Amygdala (tissue), 56 donors: ENCODE measurements around the gene OSBPL6.
A peak's percentile ranks its signal among the peaks of the same experiment; 100 is the strongest.
"Not testable (repeated sequence)": the region's sequence is repeated elsewhere in the genome, so short reads cannot be mapped to it uniquely, and the experiment has no call there.

Source experiments
- DNase-seq, 56 donors: peaks; one replicate each; lab custom pipeline; 2025; lab: John Stamatoyannopoulos, UW

OSBPL6 gene

DNA sequence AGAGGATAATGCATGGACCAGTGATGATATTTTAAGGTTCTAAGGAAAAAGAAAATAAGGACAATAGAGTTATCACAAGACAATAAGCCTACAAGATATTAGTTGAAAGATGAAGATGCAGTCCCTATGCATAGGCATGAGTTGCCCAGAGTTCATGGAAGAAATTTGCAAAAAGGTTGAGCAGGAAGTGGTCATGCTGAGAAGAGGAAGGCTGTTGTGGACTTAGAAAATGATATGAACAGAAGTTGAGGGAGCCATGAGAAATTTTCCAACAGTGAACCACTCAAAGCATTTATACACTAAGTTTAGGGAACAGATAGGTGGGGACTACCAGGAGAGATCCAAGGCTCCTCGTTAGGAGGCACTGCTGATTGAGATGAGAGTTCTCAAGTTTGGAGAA, 3.5 kb downstream of the OSBPL6 start:
- no peak for DNase-seq

DNA sequence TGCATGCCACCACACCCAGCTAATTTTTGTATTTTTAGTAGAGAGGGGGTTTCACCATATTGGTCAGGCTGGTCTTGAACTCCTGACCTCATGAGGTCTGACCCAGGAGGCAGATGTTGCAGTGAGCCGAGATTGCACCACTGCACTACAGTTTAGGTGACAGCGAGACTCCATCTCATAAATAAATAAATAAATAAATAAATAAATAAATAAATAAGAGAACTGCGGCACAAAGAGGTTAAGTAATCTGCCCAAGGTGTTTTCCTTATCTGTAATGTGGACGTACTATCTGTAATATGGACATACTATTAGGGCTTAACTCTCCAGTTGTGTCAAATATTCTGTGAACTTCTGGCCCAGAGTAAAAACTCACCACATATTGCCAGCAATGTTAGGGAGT, 4.1 kb downstream of the OSBPL6 start:
- DNase-seq = not testable (repeated sequence)

DNA sequence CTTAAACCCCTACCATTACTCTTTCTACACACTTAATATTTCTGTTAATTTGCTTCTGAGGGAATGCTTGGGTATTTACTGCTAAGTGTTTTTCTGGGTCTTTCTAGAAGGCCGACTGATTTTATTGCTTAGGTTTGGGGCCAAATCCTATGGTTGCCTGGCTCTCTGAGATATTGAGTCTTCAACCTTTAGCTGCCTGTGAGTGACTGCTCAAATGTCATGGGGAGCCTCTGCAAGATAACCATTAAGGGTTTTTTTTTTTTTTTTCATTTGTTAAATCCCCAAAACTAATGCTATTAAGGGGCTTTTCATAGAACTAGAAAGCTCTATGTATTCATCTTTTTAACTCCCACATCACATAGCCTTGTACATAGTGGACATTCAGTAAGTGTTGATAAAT, 5.0 kb downstream of the OSBPL6 start:
- no peak for DNase-seq

DNA sequence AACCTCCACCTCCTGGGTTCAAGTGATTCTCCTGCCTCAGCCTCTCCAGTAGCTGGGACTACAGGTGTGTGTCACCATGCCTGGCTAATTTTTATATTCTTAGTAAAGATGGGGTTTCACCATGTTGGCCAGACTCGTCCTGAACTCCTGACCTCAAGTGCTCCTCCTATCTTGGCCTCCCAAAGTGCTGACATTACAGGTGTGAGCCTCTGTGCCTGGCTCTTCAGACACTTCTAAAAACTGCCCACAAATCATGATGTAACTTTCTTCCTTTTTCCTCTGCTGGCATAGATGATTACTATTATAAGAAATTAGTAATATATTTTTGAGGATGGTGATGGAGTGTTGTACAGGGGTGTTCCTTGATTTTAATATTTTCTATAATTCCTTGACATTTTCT, 6.0 kb downstream of the OSBPL6 start:
- no peak for DNase-seq

DNA sequence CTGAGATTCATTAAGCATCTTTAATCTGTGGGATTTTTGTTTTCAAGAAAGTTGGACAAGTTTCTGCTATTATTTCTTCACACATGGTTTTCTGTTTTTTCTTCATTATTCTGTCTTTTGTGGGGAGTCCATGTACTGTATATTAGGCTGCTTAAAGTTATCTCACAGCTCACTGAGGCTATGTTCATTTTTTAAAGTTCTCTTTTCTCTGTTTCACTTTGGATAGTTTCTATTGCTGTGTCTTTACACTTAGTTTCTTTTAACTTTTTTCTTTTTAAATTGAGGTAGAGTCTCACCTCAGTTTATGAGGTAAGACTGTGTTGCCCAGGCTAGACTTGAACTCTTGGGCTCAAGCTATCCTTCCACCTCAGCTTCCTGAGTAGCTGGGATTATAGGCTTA, 8.6 kb downstream of the OSBPL6 start:
- no peak for DNase-seq

DNA sequence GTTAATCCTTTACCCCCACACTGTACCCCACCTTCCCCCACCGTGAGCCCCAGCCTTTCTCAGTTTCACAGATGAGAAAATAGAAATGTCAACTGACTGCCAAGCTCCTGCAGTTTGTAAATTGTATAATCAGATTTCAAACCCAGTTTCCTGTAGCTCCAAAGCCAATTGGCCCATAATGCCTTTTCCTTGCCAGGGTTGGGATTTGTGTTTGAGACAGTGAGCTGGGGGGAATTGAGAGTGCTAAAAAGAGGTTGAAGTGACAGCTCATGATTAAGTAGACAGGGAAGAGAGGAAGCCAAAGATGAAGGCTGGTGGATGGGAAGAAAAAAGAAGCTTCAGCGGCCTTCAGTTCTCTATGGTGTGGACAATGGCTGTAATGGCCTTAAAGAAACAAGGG, 10.7 kb downstream of the OSBPL6 start:
- peak in 3 of 56 donors; percentile 3 to 9 (median 4) for DNase-seq

DNA sequence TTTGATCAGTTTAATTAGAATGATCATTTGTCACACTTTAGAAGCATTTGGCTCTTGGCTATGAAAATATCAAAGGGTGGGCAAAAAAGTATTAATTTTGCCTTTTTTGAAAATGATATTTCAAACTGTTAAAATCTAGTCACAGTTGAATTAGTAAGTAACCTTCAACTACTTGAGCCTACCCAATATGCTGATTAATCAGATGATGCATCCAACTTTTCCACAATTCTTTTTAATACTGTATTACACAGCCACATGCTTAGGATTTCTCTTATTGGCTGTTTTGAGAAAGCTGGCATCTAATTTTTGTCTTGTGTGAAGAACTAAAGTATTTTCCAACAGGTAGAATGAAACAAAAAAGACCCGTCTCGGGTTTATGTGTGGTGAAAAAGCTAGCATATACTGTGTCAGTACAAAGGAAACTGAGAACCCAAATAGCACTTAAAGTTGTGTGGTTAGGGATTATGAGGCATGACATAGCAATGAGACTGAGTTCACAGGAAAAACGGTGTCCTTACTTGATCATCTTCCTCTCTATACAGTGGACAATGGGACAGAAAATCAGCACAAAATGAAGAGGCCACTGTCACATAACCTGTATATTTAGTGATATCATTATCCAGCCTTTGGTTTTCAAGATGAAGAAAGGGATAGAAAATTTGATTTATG, 11.7 kb downstream of the OSBPL6 start:
- no peak for DNase-seq

DNA sequence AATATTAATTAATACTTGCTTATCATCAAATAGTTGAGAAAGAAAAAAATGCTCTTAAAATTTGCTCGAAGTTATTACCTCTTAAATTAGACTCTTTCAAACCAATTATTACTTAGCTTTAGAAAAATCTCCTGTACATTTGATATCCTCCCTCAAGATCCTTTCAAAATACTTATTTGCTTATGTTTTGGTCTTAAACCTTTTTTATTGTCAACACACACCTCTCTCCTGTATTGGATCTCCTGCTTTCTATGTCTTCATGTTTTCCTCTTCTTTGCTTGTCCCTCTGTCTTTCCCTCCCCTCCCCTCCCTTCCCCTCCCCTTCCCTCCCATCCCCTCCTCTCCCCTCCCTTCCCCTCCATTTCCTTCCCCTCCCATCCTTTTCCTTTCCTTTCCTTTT, 14.0 kb downstream of the OSBPL6 start:
- DNase-seq = no peak

DNA sequence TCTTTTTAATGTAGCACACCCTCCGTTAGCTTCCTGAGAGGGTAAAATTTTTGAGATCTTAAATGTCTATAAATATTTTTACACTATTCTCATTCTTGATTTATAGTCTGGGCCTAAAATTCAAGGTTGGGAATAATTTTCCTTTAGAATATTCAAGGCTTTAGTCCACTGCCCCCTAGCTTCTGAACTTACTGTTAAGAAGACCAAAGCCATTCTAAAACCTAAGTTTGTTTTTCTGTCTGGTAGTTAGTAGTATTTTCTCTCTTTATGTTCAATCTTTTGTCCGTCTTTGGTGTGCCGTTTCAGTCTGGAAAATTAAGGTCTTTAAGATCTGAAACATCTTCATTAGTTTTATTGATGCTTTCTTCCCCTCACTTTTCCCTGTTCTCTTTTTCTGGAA, 14.5 kb downstream of the OSBPL6 start:
- DNase-seq = no peak

DNA sequence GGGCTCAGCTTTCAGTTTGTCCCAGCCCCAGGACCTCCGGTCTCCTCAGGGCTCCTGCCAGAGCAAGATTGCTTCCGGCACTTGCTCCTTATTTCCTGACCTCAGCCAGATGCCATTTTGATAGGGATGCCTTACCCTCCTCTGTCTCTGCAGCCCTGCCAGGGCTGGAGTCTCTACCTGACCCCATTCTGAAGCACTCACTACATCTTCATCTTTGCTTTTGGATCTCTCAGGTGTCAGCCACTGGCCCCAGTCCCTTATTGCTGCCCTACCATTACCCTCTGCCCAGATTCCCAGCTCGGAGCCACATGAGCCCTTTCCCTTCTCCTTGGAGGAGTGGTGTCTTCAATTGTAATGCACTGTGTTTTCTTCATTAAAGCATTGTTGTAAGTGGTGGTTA, 17.1 kb downstream of the OSBPL6 start:
- no peak for DNase-seq

DNA sequence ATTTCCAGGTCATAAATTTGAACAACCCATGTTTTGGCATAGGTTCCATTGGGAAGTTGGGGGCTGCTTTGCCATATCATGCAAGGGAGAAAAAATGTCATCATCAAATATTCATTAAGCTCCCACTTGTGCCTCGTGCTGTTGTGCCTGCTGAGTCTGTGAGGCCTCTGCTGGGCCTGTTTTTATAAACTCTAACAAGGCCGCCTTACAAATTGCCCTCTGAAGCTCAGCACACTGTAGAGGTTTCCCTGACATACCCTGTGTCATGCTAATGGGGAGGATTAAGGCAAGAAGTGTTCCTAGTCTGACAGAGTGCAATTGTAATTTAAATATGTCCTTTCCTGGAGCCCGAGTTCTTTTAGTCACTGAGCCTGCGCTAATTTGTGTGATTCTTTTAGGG, 17.6 kb downstream of the OSBPL6 start:
- DNase-seq = peak in 12 of 56 donors; percentile 6 to 43 (median 24)

DNA sequence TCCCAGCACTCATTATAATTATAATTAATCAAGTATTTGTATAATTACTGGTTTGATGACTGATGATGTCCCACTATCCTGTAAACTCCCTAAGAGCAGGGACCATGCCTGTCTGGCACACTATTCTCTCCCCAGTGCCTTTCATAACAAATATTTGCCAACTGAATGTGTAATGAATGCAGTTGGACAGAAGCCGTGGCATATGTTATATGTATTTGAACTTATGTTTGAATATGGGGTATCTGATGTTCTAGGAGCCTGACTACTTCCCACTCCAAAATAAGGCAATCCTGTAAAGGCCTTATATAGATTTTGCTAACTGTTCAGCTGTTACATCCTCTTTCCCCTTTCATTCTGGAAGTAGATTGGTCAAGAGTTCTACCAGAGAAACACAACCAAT, 19.7 kb downstream of the OSBPL6 start:
- DNase-seq = no peak

DNA sequence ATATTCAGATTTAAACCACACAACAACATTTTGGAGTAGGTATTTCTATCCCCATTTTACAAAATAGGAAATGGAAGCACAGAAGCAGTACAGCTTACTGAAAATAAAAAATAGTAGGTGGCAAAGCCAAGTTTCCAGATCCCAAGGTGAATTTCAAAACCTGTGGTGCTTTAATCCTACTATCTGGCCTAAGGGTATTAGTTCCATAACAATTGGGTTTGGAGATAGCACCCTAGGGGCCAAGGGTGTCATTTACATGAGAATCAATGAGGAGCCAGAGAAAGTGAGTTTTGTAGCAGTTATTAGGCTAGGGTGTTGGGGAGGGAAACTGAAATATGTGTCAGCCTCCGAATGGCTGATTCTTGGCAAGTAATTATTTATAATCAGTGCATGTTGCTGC, 24.9 kb downstream of the OSBPL6 start:
- no peak for DNase-seq

DNA sequence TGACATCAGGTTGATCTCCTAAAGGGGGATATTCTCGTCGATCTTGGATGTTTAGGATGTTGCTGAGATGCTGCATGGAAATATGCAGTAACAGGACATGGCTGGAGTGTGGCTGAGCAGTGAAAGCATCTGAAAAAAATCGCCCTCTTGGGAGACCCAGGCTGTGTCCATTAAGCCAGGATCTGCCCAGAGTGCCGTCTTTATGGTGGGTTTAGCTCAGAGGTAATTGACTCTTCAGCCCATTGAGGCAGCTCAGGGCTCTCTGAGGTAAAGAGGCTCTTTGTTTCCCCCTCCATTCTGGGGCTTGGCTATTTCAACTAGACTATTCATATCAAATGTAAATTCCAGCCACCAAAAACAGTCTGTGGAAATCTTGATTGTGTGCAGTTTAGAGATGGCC, 26.5 kb downstream of the OSBPL6 start:
- DNase-seq = no peak

DNA sequence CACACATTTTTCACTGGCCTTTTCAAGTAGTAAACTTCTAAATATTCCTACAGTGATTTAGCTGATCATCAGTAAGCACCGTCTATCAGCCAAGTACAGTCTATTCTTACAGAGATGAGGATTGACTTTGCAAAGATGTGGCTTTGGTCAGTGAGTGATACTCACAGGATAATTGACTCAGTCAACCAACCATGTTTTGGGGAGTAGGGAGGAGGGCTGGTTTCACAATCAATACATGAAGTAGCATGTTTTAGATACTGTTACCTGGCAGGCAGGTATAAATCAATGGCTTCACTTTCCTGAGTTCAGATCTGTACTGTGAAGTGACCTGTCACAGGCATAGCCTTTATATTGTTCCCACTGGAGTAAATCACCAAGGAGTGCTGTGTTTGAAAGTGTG, 27.2 kb downstream of the OSBPL6 start:
- no peak for DNase-seq

DNA sequence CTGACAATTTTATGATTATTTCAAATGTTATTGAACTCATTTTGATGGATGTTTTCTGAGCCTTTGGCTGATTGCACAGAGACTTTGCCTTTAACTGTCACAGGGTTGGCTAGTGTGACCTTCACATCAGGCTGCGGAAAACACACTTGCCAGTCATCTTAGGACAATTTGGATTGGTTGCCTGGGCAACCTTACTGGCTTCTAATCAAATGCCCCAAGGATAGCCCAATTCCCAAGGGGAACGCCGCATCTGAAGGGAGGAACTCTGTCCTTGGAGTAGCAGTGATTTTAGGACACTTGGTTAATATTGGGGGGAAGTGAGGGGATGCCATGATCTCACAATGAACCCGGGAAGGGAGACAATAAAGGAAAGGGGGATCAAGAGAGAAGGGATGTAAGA, 29.5 kb downstream of the OSBPL6 start:
- DNase-seq = no peak

DNA sequence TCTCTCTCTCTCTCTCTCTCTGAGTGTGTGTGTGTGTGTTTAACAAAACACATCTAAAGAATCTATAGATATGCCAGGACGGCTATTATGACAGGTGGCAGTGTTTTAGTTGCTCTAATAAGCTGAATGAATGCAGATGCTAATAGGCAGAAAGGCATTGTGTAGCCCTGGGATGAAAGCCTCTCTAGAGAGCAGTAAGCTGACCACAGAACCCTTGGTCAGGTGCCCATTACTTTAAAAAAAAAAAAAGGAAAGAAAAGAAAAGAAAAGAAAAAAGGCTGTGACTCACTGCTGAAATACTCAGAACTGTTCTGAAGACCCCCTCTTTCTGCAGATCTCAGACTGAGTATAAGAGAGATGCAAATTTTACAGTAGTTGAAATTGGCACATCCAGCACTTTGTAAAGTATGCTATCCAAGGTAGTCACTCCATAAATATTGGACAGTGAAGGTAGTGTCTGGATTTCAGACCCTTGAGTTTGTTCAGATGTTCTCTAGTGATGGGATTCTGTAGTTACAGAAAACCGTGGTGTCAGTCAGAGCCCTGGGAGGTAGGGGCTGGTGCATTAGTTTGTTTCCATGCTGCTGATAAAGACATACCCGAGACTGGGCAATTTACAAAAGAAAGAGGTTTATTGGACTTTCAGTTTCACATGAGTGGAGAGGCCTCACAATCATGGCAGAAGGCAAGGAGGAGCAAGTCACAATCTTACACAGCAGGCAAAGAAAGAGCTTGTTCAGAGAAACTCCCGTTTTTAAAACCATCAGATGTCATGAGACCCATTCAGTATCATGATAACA, 30.9 kb downstream of the OSBPL6 start:
- no peak for DNase-seq

DNA sequence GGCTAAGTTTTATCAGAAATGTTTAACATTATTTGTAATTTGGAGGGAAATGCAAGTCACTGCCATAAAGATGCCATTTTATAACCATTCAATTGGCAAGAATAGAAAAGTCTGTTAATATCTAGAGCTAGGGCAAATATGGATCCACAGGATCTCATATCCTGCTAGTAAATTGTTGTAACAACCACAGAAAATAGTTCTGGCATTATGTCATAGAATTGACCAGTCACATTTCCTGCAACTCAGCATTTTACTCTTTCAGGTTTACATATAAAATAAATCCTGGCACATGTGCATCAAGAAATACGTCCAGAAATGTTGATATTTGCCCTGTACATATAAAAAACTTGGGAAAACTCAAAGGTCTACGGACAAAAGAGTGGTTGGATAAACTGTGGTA, 32.9 kb downstream of the OSBPL6 start:
- no peak for DNase-seq

DNA sequence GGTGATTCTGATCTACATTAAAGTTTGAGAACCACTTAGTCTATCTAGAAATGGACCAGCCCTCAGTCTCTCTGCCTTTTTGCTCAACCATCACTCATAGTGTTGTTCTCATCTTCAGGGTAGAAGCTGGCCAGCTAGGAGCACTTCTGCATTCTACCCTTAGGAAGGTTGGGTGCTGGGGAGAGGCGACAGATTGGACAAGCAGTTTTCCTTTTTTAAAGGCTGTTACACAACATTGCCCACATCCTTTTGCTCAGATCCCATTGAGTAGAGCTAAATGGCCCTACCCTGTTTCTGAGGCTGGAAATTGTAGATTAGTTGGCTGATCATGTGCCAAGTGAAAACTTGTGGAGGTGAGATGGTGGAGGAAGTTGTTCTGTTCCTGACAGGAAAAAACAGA, 35.6 kb downstream of the OSBPL6 start:
- peak in 2 of 56 donors; percentile 4 to 35 for DNase-seq

DNA sequence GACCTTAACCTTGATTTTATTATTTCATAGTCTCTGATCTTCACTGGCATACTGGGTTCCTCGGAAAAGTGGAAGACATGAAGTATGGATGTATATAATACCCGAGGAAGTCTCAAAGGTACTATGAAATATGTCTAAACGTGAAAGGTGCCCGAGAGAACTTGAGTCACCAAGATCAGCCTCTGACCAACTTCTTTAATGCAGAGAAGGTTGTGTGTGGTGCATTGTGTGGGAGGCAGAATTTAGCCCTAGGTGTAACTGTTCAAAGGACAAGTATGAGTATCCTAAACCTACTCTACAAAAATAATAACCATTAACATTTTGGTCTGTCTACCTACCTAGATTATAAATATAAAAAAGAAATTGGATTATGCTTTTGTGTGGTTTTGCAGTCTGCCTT, 36.1 kb downstream of the OSBPL6 start:
- no peak for DNase-seq

DNA sequence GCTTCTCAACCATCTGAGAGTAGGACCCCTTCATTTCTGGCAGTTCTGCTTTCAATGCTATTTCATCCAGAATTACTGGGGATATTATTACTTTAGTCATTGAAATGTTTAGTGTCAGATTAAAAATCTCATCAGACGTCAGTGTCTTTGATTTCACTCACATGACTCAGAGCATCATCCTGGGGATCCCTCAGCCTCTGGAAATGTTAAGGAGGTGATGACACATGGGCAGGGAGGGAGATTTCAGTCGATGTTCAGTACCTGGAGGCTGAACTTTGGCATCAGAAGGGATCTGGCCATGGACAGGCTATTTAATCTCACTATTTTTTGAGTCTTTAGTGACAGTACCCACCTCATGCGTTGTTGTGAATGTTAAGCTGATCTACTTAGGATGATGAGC, 39.1 kb downstream of the OSBPL6 start:
- DNase-seq = no peak

DNA sequence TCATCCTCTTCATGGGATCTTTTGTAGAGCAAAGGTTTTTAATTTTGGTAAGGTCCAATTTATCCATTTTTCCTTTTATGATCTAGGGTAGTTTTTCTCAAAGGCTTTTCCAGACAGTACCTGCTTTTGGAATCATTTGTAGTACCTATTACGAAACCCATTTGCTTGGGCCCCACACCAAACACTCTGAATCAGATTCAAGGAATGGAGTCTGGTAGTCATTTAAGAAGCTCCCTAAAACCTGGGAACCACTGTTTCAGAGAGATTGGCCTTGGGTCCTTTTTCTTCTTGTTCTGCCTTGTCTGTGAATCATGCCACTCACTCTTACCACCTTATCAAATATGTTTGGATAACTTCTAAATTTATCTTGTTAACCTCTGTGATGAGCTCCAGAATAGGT, 40.3 kb downstream of the OSBPL6 start:
- DNase-seq = no peak
